Caco-2 (cell line): Measurements from ENCODE around the gene RPL22L1. TPM values are rescaled to one million over a fixed set of nuclear protein-coding genes. Genes with fewer than 3 reads are reported as not detected.
A peak's percentile ranks its signal among the peaks of the same experiment; 100 is the strongest.

Source experiments
- BruUV-seq: library from RNA; stranded (reverse); fragments of 400-500 nt; replicated peaks from 2 replicates; lab custom pipeline; 2021; lab: Mats Ljungman, UMichigan
- CTCF ChIA-PET: fragments of 300-600 bp; sonication (Branson Sonifier 250); formaldehyde crosslinking; loops from one replicate; lab custom pipeline; 2022; ENCODE audit warnings: antibody characterized with exemption; lab: Charles Lee
- POLR2A ChIA-PET: fragments of 300-600 bp; sonication (Branson Sonifier 250); formaldehyde crosslinking; loops from one replicate; lab custom pipeline; 2022; ENCODE audit warnings: antibody characterized with exemption; lab: Charles Lee
- DNase-seq, 2 experiments: peaks; one replicate each; pipeline versions ENCODE4 v3.0.0 to v3.0.0-alpha.2; 2020 to 2022
- H3K27me3 ChIP-seq: replicated peaks from 2 replicates; pipeline ENCODE4 v1.6.0; 2011; ENCODE audit warnings: low read length; ENCODE audit not compliant: control insufficient read depth, insufficient read depth
- H3K36me3 ChIP-seq: 2 replicates; pipeline ENCODE4 v1.5.1; 2011; ENCODE audit warnings: low read length; ENCODE audit not compliant: control insufficient read depth, insufficient read depth
- H3K4me1 ChIP-seq: fragments of 250-450 bp; sonication (Bioruptor Pico); 2 replicates; pipeline ENCODE4 v1.5.1; 2020; ENCODE audit warnings: mild to moderate bottlenecking
- H3K4me3 ChIP-seq: 2 replicates; pipeline ENCODE4 v1.5.1; 2011; ENCODE audit warnings: low read depth, mild to moderate bottlenecking, control low read depth, low read length
- H3K9me3 ChIP-seq: fragments of 250-450 bp; sonication (Bioruptor Pico); 2 replicates; pipeline ENCODE4 v1.5.1; 2020; ENCODE audit warnings: mild to moderate bottlenecking, moderate library complexity
- H3K27ac Mint-ChIP-seq: one replicate; pipeline ENCODE4 v1.8.0; 2022; ENCODE audit warnings: mixed read lengths; ENCODE audit not compliant: unreplicated experiment
- H3K27me3 Mint-ChIP-seq: one replicate; pipeline ENCODE4 v1.8.0; 2022; ENCODE audit warnings: mixed read lengths; ENCODE audit not compliant: insufficient read depth, unreplicated experiment
- H3K36me3 Mint-ChIP-seq: one replicate; pipeline ENCODE4 v1.8.0; 2022; ENCODE audit warnings: mild to moderate bottlenecking, mixed read lengths; ENCODE audit not compliant: insufficient read depth, unreplicated experiment
- H3K4me1 Mint-ChIP-seq: one replicate; pipeline ENCODE4 v1.8.0; 2022; ENCODE audit warnings: low read depth, mixed read lengths; ENCODE audit not compliant: unreplicated experiment
- H3K4me3 Mint-ChIP-seq: one replicate; pipeline ENCODE4 v1.8.0; 2022; ENCODE audit warnings: mild to moderate bottlenecking, moderate library complexity, mixed read lengths; ENCODE audit not compliant: unreplicated experiment
- H3K9me3 Mint-ChIP-seq: one replicate; pipeline ENCODE4 v1.8.0; 2022; ENCODE audit warnings: mixed read lengths; ENCODE audit not compliant: unreplicated experiment
- CTCF ChIP-seq, 2 experiments: fragments of 200-600 bp in 1 of 2; IDR thresholded peaks; 1 replicate in 1 of 2; 2 replicates in 1 of 2; pipeline versions ENCODE4 v1.5.1 to v1.8.0; 2011 to 2022; ENCODE audit warnings: antibody characterized with exemption in 1 of 2, control low read depth in 1 of 2, inconsistent platforms in 1 of 2, low read depth in 1 of 2, low read length in 1 of 2, mild to moderate bottlenecking in 1 of 2, moderate library complexity in 1 of 2; ENCODE audit not compliant: insufficient read depth in 1 of 2, severe bottlenecking in 1 of 2, unreplicated experiment in 1 of 2
- intact Hi-C: fragments of 100-400 bp; cut with micrococcal nuclease; formaldehyde crosslinking; loops from one replicate; pipeline ENCODE4 v1.10.0; 2022; ENCODE audit not compliant: unreplicated experiment
- total RNA-seq: library from RNA; stranded (reverse); gene quantifications from 2 replicates; pipeline ENCODE4 v1.2.3, GENCODE V29; 2022

The RPL22L1 gene
- total RNA-seq, 1 experiment from 2014 or later = 31.1 TPM

GRCh38 chr3:170907637-170908234 lies 37.7 kb upstream of the RPL22L1 start:
- ChIA-PET POLR2A (interaction anchor here (3.0 kb wide), 1 partner anchor 38 kb away, joined by 36 read pairs; the partner anchor contains the start of gene RPL22L1), CTCF (no interaction called here)
- no TSS peak for BruUV-seq
- intact Hi-C loops = loop anchor here (1.0 kb wide), 1 partner anchor 38 kb away; no protein-coding TSS in a partner anchor
- H3K9me3 ChIP-seq = no peaks in the 10 kb centered on the region
- Mint-ChIP-seq H3K9me3 (no peaks in the 10 kb centered on the region), H3K36me3 (peaks cover 23% of the 10 kb centered on the region), H3K27ac (peak overlapping the region; percentile 75), H3K4me3 (peak overlapping the region; percentile 90), H3K4me1 (no peaks in the 10 kb centered on the region), H3K27me3 (no peaks in the 10 kb centered on the region)
- DNase-seq = peak in 1 of 2 experiments; percentile 3
- no peaks in the 10 kb centered on the region for H3K4me1 ChIP-seq
- H3K36me3 ChIP-seq = no peaks in the 10 kb centered on the region
- no peaks in the 10 kb centered on the region for H3K27me3 ChIP-seq
- no peak for TF ChIP-seq CTCF (IDR thresholded peaks at IDR 0.05; ENCODE audit: insufficient read depth in 1 of 2, low read depth in 1 of 2, low read length in 1 of 2, severe bottlenecking in 1 of 2, unreplicated experiment in 1 of 2)
- H3K4me3 ChIP-seq = peak overlapping the region; percentile 84

GRCh38 chr3:170905862-170906261 lies 35.9 kb upstream of the RPL22L1 start:
- H3K4me3 ChIP-seq = no peak overlapping the region
- H3K9me3 ChIP-seq = no peaks in the 10 kb centered on the region
- no peak overlapping the region for H3K4me3 Mint-ChIP-seq

GRCh38 chr3:170903123-170903522 lies 33.1 kb upstream of the RPL22L1 start:
- BruUV-seq = no TSS peak
- Mint-ChIP-seq H3K27me3 (no peaks in the 10 kb centered on the region), H3K9me3 (no peaks in the 10 kb centered on the region), H3K36me3 (peaks cover 6% of the 10 kb centered on the region), H3K4me1 (no peaks in the 10 kb centered on the region), H3K4me3 (no peak overlapping the region), H3K27ac (no peak overlapping the region)
- ChIA-PET CTCF (no interaction called here), POLR2A (interaction anchor here (0.6 kb wide), 1 partner anchor 139 kb away, joined by 4 read pairs; no protein-coding TSS in a partner anchor)
- no peak for DNase-seq
- no peaks in the 10 kb centered on the region for H3K4me1 ChIP-seq
- no peaks in the 10 kb centered on the region for H3K36me3 ChIP-seq
- H3K4me3 ChIP-seq = no peak overlapping the region
- no peaks in the 10 kb centered on the region for H3K9me3 ChIP-seq
- intact Hi-C loops = no loop called here
- H3K27me3 ChIP-seq = no peaks in the 10 kb centered on the region
- TF ChIP-seq CTCF (IDR thresholded peaks at IDR 0.05; ENCODE audit: insufficient read depth in 1 of 2, low read depth in 1 of 2, low read length in 1 of 2, severe bottlenecking in 1 of 2, unreplicated experiment in 1 of 2) = no peak

More at GRCh38 chr3:170905862-170906261, 35.9 kb upstream of the RPL22L1 start:
- intact Hi-C loops = no loop called here
- no peaks in the 10 kb centered on the region for H3K27me3 ChIP-seq
- ChIA-PET CTCF (no interaction called here), POLR2A (interaction anchor here (0.6 kb wide), 1 partner anchor 36 kb away, joined by 3 read pairs; the partner anchor contains the start of gene RPL22L1)
- no peaks in the 10 kb centered on the region for H3K36me3 ChIP-seq
- Mint-ChIP-seq H3K27ac (no peak overlapping the region), H3K36me3 (peaks cover 23% of the 10 kb centered on the region), H3K4me1 (no peaks in the 10 kb centered on the region), H3K27me3 (no peaks in the 10 kb centered on the region), H3K9me3 (no peaks in the 10 kb centered on the region)
- DNase-seq = no peak
- no peaks in the 10 kb centered on the region for H3K4me1 ChIP-seq
- TF ChIP-seq CTCF (IDR thresholded peaks at IDR 0.05; ENCODE audit: insufficient read depth in 1 of 2, low read depth in 1 of 2, low read length in 1 of 2, severe bottlenecking in 1 of 2, unreplicated experiment in 1 of 2) = no peak
- BruUV-seq = no TSS peak
